Tibial artery (tissue), 4 donors: ENCODE measurements around the gene CFAP77.

Source experiments
- DNase-seq, 2 donors: peaks; one replicate each; pipeline ENCODE4 v3.0.0-alpha.2; 2019
- H3K27ac ChIP-seq, 2 donors: fragments of 200-600 bp; sonication (generic) in 1 of 2; 1 replicate in 1 of 2; 2 replicates in 1 of 2; pipeline ENCODE4 v1.5.1; 2018 to 2019; ENCODE audit warnings: mild to moderate bottlenecking in 1 of 2
- H3K27me3 ChIP-seq, 2 donors: fragments of 200-600 bp; sonication (generic) in 1 of 2; one replicate each; pipeline versions ENCODE4 v1.5.1 to v1.6.0; 2016 to 2019
- H3K36me3 ChIP-seq, 3 donors: fragments of 200-600 bp; sonication (generic) in 2 of 3; one replicate each; pipeline ENCODE4 v1.5.1; 2016 to 2019; ENCODE audit warnings: mild to moderate bottlenecking in 2 of 3
- H3K4me1 ChIP-seq, 4 donors: fragments of 200-600 bp; sonication (generic) in 2 of 4; 1 replicate in 3 of 4; 2 replicates in 1 of 4; pipeline ENCODE4 v1.5.1; 2016 to 2019
- H3K4me3 ChIP-seq, 2 donors: fragments of 200-600 bp; sonication (generic) in 1 of 2; 1 replicate in 1 of 2; 2 replicates in 1 of 2; pipeline ENCODE4 v1.5.1; 2018 to 2019; ENCODE audit warnings: mild to moderate bottlenecking in 2 of 2
- H3K9me3 ChIP-seq, 3 donors: fragments of 200-600 bp; sonication (generic) in 1 of 3; one replicate each; pipeline ENCODE4 v1.5.1; 2016 to 2019
- CTCF ChIP-seq, 2 experiments: fragments of 200-600 bp in 1 of 2; fragments of 450-650 bp in 1 of 2; IDR thresholded peaks; one replicate each; pipeline ENCODE4 v1.5.1; 2017 to 2019; ENCODE audit warnings: antibody characterized with exemption in 2 of 2, mild to moderate bottlenecking in 1 of 2, moderate library complexity in 1 of 2
- intact Hi-C: fragments of 100-400 bp; cut with DNase I; formaldehyde crosslinking; loops from one replicate; pipeline ENCODE4 v1.15.0; 2023; ENCODE audit warnings: low total_unique reads

The CFAP77 gene

GRCh38 chr9:132440735-132441134 lies 30.7 kb downstream of the CFAP77 start:
- Histone ChIP-seq H3K27me3 (peaks cover 0 to 52% of the 10 kb centered on the region in 2 donors), H3K9me3 (no peaks in the 10 kb centered on the region), H3K4me1 (no peaks in the 10 kb centered on the region), H3K36me3 (no peaks in the 10 kb centered on the region), H3K27ac (no peak overlapping the region), H3K4me3 (no peak overlapping the region)
- no peak for DNase-seq
- TF ChIP-seq CTCF (IDR thresholded peaks at IDR 0.05) = no peak
- intact Hi-C loops = no loop called here

- H3K36me3 ChIP-seq = no peaks in the 10 kb centered on the region
- intact Hi-C loops = no loop called here
- TF ChIP-seq CTCF (IDR thresholded peaks at IDR 0.05) = no peak
- peaks cover 0 to 53% of the 10 kb centered on the region in 2 donors for H3K27me3 ChIP-seq
- no peak overlapping the region for H3K27ac ChIP-seq
- DNase-seq = no peak
- H3K9me3 ChIP-seq = no peaks in the 10 kb centered on the region
- no peaks in the 10 kb centered on the region for H3K4me1 ChIP-seq
- no peak overlapping the region for H3K4me3 ChIP-seq
These were observed 31.4 kb downstream of the CFAP77 start for GRCh38 chr9:132441404-132441803.

- no peaks in the 10 kb centered on the region for H3K4me1 ChIP-seq
- H3K9me3 ChIP-seq = no peaks in the 10 kb centered on the region
- H3K4me3 ChIP-seq = no peak overlapping the region
- peaks cover 0 to 51% of the 10 kb centered on the region in 2 donors for H3K27me3 ChIP-seq
- H3K36me3 ChIP-seq = no peaks in the 10 kb centered on the region
- no peak for TF ChIP-seq CTCF (IDR thresholded peaks at IDR 0.05)
- H3K27ac ChIP-seq = no peak overlapping the region
- no peak for DNase-seq
- intact Hi-C loops = no loop called here
These were observed 34.1 kb downstream of the CFAP77 start for GRCh38 chr9:132443951-132444607.

- H3K4me3 ChIP-seq = no peak overlapping the region
- H3K4me1 ChIP-seq = no peaks in the 10 kb centered on the region
- no peaks in the 10 kb centered on the region for H3K9me3 ChIP-seq
- intact Hi-C loops = no loop called here
- no peak for TF ChIP-seq CTCF (IDR thresholded peaks at IDR 0.05)
- H3K27me3 ChIP-seq = peaks cover 0 to 39% of the 10 kb centered on the region in 2 donors
- H3K27ac ChIP-seq = no peak overlapping the region
- H3K36me3 ChIP-seq = no peaks in the 10 kb centered on the region
- no peak for DNase-seq
These were observed 36.9 kb downstream of the CFAP77 start for GRCh38 chr9:132446887-132447286.

GRCh38 chr9:132447346-132447745 lies 37.3 kb downstream of the CFAP77 start:
- intact Hi-C loops = no loop called here
- Histone ChIP-seq H3K27ac (no peak overlapping the region), H3K4me1 (no peaks in the 10 kb centered on the region), H3K27me3 (peaks cover 0 to 41% of the 10 kb centered on the region in 2 donors), H3K36me3 (no peaks in the 10 kb centered on the region), H3K4me3 (no peak overlapping the region), H3K9me3 (no peaks in the 10 kb centered on the region)
- TF ChIP-seq CTCF (IDR thresholded peaks at IDR 0.05) = no peak
- DNase-seq = no peak

DNA sequence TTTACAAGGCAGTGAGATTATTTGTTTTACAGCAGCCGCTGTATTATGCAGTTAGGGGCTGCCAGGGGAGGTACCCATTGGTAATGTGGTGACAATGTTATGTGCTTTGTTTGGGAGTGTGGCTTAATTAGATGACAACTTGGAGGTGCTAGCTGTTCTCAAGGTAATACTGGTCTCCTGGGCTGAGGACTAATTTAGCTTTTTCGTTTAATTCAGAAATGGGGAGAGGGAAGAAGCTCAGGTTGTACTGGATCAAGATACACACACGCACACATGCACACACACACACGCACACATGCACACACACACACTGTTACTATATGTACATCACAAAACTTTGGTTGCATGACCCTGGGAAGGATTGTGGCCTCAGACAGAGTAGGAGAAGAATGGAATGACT lies 37.9 kb downstream of the CFAP77 start:
- DNase-seq = no peak
- no peak overlapping the region for H3K4me3 ChIP-seq
- intact Hi-C loops = no loop called here
- no peak overlapping the region for H3K27ac ChIP-seq
- no peaks in the 10 kb centered on the region for H3K36me3 ChIP-seq
- no peaks in the 10 kb centered on the region for H3K9me3 ChIP-seq
- no peaks in the 10 kb centered on the region for H3K4me1 ChIP-seq
- TF ChIP-seq CTCF (IDR thresholded peaks at IDR 0.05) = no peak
- H3K27me3 ChIP-seq = peaks cover 0 to 41% of the 10 kb centered on the region in 2 donors
